IMR-90 (cell line): Measurements from ENCODE around the gene STIL. TPM values are rescaled to one million over a fixed set of nuclear protein-coding genes. Genes with fewer than 3 reads are reported as not detected.

Experiments
- ATAC-seq: fragments of 200-7000 bp; cut with Tn5 transposase; 2 replicates; pipeline ENCODE4 v1.9.1; 2020; ENCODE audit warnings: low read depth, mild to moderate bottlenecking, moderate library complexity
- BruUV-seq: library from RNA; stranded (reverse); fragments of 400-500 nt; replicated peaks from 2 replicates; lab custom pipeline; 2021; lab: Mats Ljungman, UMichigan
- CTCF ChIA-PET: fragments of 300-600 bp; formaldehyde crosslinking; extraction: SDS; loops from one replicate; lab custom pipeline; 2021; ENCODE audit warnings: antibody characterized with exemption; lab: Yijun Ruan, JAX
- POLR2A ChIA-PET: fragments of 300-600 bp; sonication (Branson Sonifier 250); formaldehyde crosslinking; loops from one replicate; lab custom pipeline; 2022; ENCODE audit warnings: antibody characterized with exemption; ENCODE audit not compliant: unreplicated experiment; lab: Charles Lee
- DNase-seq: peaks from one replicate; pipeline ENCODE4 v3.0.0; 2013
- H2AFZ ChIP-seq: replicated peaks from 2 replicates; pipeline ENCODE3; 2013; ENCODE audit warnings: low read length, mild to moderate bottlenecking; ENCODE audit not compliant: poor library complexity
- H2AK5ac ChIP-seq: 2 replicates; pipeline ENCODE4 v1.6.1; 2013; ENCODE audit warnings: low read depth, low read length, inconsistent platforms
- H2AK9ac ChIP-seq: replicated peaks from 2 replicates; pipeline ENCODE3; 2013; ENCODE audit warnings: mild to moderate bottlenecking, low read depth, low read length, moderate library complexity; ENCODE audit not compliant: poor library complexity
- H2BK120ac ChIP-seq: 2 replicates; pipeline ENCODE4 v1.6.1; 2013; ENCODE audit warnings: low read depth, low read length, inconsistent platforms
- H2BK15ac ChIP-seq: 3 replicates; pipeline ENCODE4 v1.6.1; 2013; ENCODE audit warnings: low read depth, low read length, inconsistent platforms
- H2BK20ac ChIP-seq: 2 replicates; pipeline ENCODE4 v1.6.1; 2013; ENCODE audit warnings: low read depth, mild to moderate bottlenecking, inconsistent platforms, low read length, moderate library complexity
- H2BK5ac ChIP-seq: 2 replicates; pipeline ENCODE4 v1.6.1; 2013; ENCODE audit warnings: mild to moderate bottlenecking, low read depth, low read length, inconsistent platforms; ENCODE audit not compliant: poor library complexity, severe bottlenecking
- H3K14ac ChIP-seq: replicated peaks from 2 replicates; pipeline ENCODE4 v1.6.1; 2013; ENCODE audit warnings: low read depth, low read length, inconsistent platforms
- H3K18ac ChIP-seq: 2 replicates; pipeline ENCODE4 v1.6.1; 2013; ENCODE audit warnings: low read depth, low read length, control low read depth
- H3K23ac ChIP-seq: 2 replicates; pipeline ENCODE4 v1.6.1; 2013; ENCODE audit warnings: low read depth, low read length, inconsistent platforms
- H3K27ac ChIP-seq: 2 replicates; pipeline ENCODE4 v1.5.1; 2013; ENCODE audit warnings: mild to moderate bottlenecking, control low read depth, low read length; ENCODE audit not compliant: insufficient read depth
- H3K27me3 ChIP-seq: 2 replicates; pipeline ENCODE4 v1.6.1; 2013; ENCODE audit warnings: low read length; ENCODE audit not compliant: control insufficient read depth, insufficient read depth
- H3K36me3 ChIP-seq: 2 replicates; pipeline ENCODE4 v1.6.1; 2013; ENCODE audit warnings: low read length, mixed read lengths; ENCODE audit not compliant: control insufficient read depth, insufficient read depth
- H3K4ac ChIP-seq: 2 replicates; pipeline ENCODE4 v1.6.1; 2013; ENCODE audit warnings: low read depth, low read length, inconsistent platforms
- H3K4me1 ChIP-seq: 2 replicates; pipeline ENCODE4 v1.6.1; 2013; ENCODE audit warnings: low read length, mixed read lengths; ENCODE audit not compliant: control insufficient read depth, insufficient read depth
- H3K4me2 ChIP-seq: 2 replicates; pipeline ENCODE4 v1.6.1; 2013; ENCODE audit warnings: low read depth, mild to moderate bottlenecking, control low read depth, low read length, moderate library complexity
- H3K4me3 ChIP-seq: 2 replicates; pipeline ENCODE4 v1.5.1; 2013; ENCODE audit warnings: low read depth, mild to moderate bottlenecking, control low read depth, low read length, moderate library complexity; ENCODE audit not compliant: insufficient read depth
- H3K56ac ChIP-seq: 2 replicates; pipeline ENCODE4 v1.6.1; 2013; ENCODE audit warnings: low read length, inconsistent platforms; ENCODE audit not compliant: insufficient read depth; ENCODE audit errors: extremely low read depth
- H3K79me1 ChIP-seq, 2 experiments: 2 replicates each; pipeline ENCODE4 v1.6.1; 2013; ENCODE audit warnings: low read length in 2 of 2, inconsistent platforms in 1 of 2, low read depth in 1 of 2
- H3K9ac ChIP-seq: 2 replicates; pipeline ENCODE4 v1.6.1; 2013; ENCODE audit warnings: low read depth, low read length, control low read depth
- H3K9me1 ChIP-seq: 2 replicates; pipeline ENCODE4 v1.6.1; 2013; ENCODE audit warnings: low read length, inconsistent platforms; ENCODE audit not compliant: insufficient read depth
- H3K9me3 ChIP-seq: 2 replicates; pipeline ENCODE4 v1.6.1; 2013; ENCODE audit warnings: low read length; ENCODE audit not compliant: control insufficient read depth, insufficient read depth
- H4K20me1 ChIP-seq: 2 replicates; pipeline ENCODE4 v1.6.1; 2013; ENCODE audit warnings: low read length, inconsistent platforms; ENCODE audit not compliant: insufficient read depth
- H4K5ac ChIP-seq: 2 replicates; pipeline ENCODE4 v1.6.1; 2013; ENCODE audit warnings: mild to moderate bottlenecking, low read depth, low read length, control low read depth
- H4K8ac ChIP-seq, 2 experiments: 2 replicates each; pipeline ENCODE4 v1.6.1; 2013; ENCODE audit warnings: low read depth in 2 of 2, low read length in 2 of 2, control low read depth in 1 of 2, inconsistent platforms in 1 of 2
- H4K91ac ChIP-seq: 2 replicates; pipeline ENCODE4 v1.6.1; 2013; ENCODE audit warnings: low read depth, low read length, inconsistent platforms; ENCODE audit not compliant: insufficient read depth
- MAFK ChIP-seq: IDR thresholded peaks from 2 replicates; pipeline ENCODE4 v1.6.1; 2012; ENCODE audit warnings: low read depth, low read length, improper control_type of control experiment
- MXI1 ChIP-seq: IDR thresholded peaks from 2 replicates; pipeline ENCODE4 v1.6.1; 2012; ENCODE audit warnings: low read depth, mild to moderate bottlenecking, low read length, moderate library complexity, borderline replicate concordance
- RAD21 ChIP-seq: IDR thresholded peaks from 2 replicates; pipeline ENCODE4 v1.6.1; 2012; ENCODE audit warnings: low read length, improper control_type of control experiment
- RCOR1 ChIP-seq: IDR thresholded peaks from 2 replicates; pipeline ENCODE4 v1.6.1; 2012; ENCODE audit warnings: mild to moderate bottlenecking, low read length, improper control_type of control experiment; ENCODE audit not compliant: insufficient replicate concordance
- WGBS, 2 experiments: methylation state at CpG; one replicate each; pipeline versions ENCODE4 v1.1.5 to v1.1.7; 2013; ENCODE audit warnings: missing lambda C conversion rate in 2 of 2; ENCODE audit not compliant: insufficient read length in 1 of 2; ENCODE audit errors: extremely low coverage in 2 of 2; 5-methylcytosine and 5-hydroxymethylcytosine counted together
- dilution Hi-C: fragments of 300-500 bp; cut with HindIII; formaldehyde crosslinking; loops from one replicate; pipeline ENCODE4 v1.14.3; 2018; ENCODE audit warnings: low sequenced_read_pairs; ENCODE audit not compliant: unreplicated experiment
- in situ Hi-C: fragments of 300-500 bp; cut with MboI; formaldehyde crosslinking; loops from 3 replicates; pipeline ENCODE4 v1.14.3; 2019; ENCODE audit warnings: low sequenced_read_pairs, inconsistent platforms, mixed read lengths
- intact Hi-C: fragments of 100-400 bp; cut with micrococcal nuclease; formaldehyde crosslinking; loops from 2 replicates; pipeline ENCODE4 v1.10.0; 2022
- polyA plus RNA-seq, 3 experiments: library from polyadenylated mRNA; depleted of rRNA; stranded (reverse); fragments of >200 nt; gene quantifications; 2 replicates each; pipeline ENCODE4 v1.2.3, GENCODE V29; 2012; ENCODE audit warnings: low replicate concordance in 1 of 3
- total RNA-seq: library from RNA; depleted of rRNA; stranded (reverse); fragments of >200 nt; gene quantifications from 2 replicates; pipeline ENCODE4 v1.2.3, GENCODE V29; 2012
- TF ChIP-seq, protein P1 (sequence below): fragments of 150-350 bp; IDR thresholded peaks from 2 replicates; pipeline ENCODE4 v1.6.1; 2016; ENCODE audit warnings: low read depth, mild to moderate bottlenecking, low read length, moderate library complexity, borderline replicate concordance

STIL gene
- total and polyA plus RNA-seq, 2 of the 4 experiments (the other 2 are of a cell fraction): 6.8 to 17.2 TPM

DNA sequence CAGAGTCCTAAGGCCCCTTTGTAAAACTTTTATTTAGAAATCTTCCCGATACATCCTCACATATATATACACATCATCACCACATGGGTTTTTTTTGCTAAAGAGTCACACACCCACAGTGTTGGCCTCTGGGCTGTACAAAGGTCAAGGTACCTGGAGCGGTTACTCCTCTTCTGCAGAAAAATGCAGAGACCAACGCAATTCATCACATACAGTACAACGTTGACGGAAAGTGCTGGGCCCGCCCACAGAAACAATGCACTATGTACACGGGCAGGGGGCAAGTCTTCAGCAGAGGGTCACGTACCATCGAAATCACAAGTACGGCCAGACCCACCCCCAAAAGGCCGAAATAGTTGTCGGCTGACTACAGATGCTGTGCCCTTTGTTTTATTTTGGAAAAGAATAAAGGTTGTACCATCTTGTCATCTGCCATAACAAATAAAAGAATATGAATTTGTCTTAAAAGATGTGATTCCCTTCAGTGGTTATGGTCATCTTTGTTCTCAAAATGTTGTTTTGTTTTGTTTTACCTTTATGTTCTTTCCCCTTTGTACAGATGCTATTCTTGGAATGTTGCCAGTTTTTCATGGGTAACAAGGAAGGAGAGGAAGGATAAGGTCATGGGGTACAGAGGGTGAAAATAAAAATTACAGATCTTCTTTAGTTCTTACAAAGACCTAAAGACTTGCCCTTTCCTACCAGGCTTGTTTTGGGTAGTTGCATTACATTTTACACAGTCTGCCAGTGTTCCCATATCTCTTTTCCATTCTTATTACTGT is 97.5 kb downstream of the STIL start:
- H3K27me3 ChIP-seq: peaks cover 20% of the 10 kb centered on the region
- intact Hi-C loops: no loop called here
- H3K79me1 ChIP-seq: no peaks in the 10 kb centered on the region
- ATAC-seq (no peak), DNase-seq (no peak)
- no peak for TF ChIP-seq MXI1
- TF ChIP-seq RAD21: no peak
- no peak for TF ChIP-seq RCOR1
- TF ChIP-seq, protein P1, sequence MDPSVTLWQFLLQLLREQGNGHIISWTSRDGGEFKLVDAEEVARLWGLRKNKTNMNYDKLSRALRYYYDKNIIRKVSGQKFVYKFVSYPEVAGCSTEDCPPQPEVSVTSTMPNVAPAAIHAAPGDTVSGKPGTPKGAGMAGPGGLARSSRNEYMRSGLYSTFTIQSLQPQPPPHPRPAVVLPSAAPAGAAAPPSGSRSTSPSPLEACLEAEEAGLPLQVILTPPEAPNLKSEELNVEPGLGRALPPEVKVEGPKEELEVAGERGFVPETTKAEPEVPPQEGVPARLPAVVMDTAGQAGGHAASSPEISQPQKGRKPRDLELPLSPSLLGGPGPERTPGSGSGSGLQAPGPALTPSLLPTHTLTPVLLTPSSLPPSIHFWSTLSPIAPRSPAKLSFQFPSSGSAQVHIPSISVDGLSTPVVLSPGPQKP: no peak
- TF ChIP-seq MAFK: no peak
- no peak overlapping the region for H4K5ac ChIP-seq
- H2AK5ac ChIP-seq: no peak overlapping the region
- no peak overlapping the region for H3K9ac ChIP-seq
- H4K20me1 ChIP-seq: no peaks in the 10 kb centered on the region
- no peak overlapping the region for H4K91ac ChIP-seq
- H2BK20ac ChIP-seq: no peak overlapping the region
- no peaks in the 10 kb centered on the region for H3K9me3 ChIP-seq
- H3K36me3 ChIP-seq: no peaks in the 10 kb centered on the region
- H2BK5ac ChIP-seq: no peak overlapping the region
- H3K18ac ChIP-seq: no peak overlapping the region
- no TSS peak for BruUV-seq
- H3K23ac ChIP-seq: no peak overlapping the region
- H3K4me1 ChIP-seq: no peaks in the 10 kb centered on the region
- dilution Hi-C loops: no loop called here
- H4K8ac ChIP-seq: no peak overlapping the region
- H2AFZ ChIP-seq: no peak overlapping the region
- H3K4me3 ChIP-seq: no peak overlapping the region
- no peak overlapping the region for H3K27ac ChIP-seq
- no peak overlapping the region for H3K14ac ChIP-seq
- in situ Hi-C loops: no loop called here
- WGBS, 2 experiments: 60% methylated on average over 3 of the region's 12 CpGs; no CpG with 5 or more reads in 1 of the 2 experiments
- H3K9me1 ChIP-seq: no peaks in the 10 kb centered on the region
- H2BK15ac ChIP-seq: no peak overlapping the region
- H3K4me2 ChIP-seq: no peak overlapping the region
- H2BK120ac ChIP-seq: no peak overlapping the region
- H2AK9ac ChIP-seq: no peak overlapping the region
- CTCF ChIA-PET: no interaction called here
- POLR2A ChIA-PET: no interaction called here
- no peak overlapping the region for H3K56ac ChIP-seq
- H3K4ac ChIP-seq: no peak overlapping the region
